ENCODE measurements around the gene TMEM272. TPM values are rescaled to one million over a fixed set of nuclear protein-coding genes. Genes with fewer than 3 reads are reported as not detected.

TMEM272 gene
- total RNA-seq, 5 donors from 2014 or later (not counting 1 experiment from before 2014, with no cell fraction given) = 5.2 to 9.0 (median 8.8) TPM

DNA sequence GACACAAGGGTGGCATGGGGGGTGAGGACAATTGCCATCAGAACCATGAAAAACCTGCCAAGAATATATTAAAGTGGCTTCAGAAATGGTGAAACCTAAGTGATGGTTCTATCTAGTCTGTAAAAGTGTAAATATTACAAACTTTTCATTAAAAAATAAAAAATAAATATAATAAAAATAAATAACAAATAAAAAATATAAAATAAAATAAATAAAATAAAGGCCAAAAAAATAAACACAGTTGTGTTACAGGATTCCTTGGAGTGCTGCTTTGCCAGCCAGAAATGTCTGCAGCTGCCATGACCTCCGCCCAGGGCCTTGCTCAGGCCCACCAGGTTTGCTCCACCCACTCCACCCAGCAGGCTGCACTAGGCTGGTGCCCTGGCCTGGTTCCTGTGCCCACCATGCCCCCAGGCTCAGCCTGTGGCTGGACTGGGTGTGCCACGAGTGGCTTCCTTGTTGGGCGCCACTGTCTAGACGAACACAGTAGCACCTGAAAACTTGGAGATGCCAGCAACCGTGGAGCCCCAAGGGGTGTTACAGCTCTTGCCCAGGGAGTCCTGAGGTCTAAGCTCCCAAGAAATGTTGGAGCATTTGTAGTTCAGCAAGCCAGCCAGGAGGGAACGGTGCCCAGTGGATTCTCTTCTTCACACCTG is 37.7 kb upstream of the TMEM272 start:
- no peaks in the 10 kb centered on the region for H3K27me3 ChIP-seq (replicated peaks in 1 of 2; ENCODE audit: control insufficient read depth in 2 of 2, extremely low read depth in 1 of 2, insufficient read depth in 2 of 2, low read length in 1 of 2)
- no peaks in the 10 kb centered on the region for H3K27me3 Mint-ChIP-seq
- no peak overlapping the region for H3K27ac ChIP-seq (ENCODE audit: low read length)
- H3K4me3 ChIP-seq (ENCODE audit: control insufficient read depth in 1 of 2, extremely low read depth in 1 of 2, low read length in 1 of 2) = no peak overlapping the region
- peaks cover 0 to 18% (median 6%) of the 10 kb centered on the region in 3 donors for H3K9me3 Mint-ChIP-seq
- H3K36me3 Mint-ChIP-seq = no peaks in the 10 kb centered on the region
- H3K4me3 Mint-ChIP-seq = no peak overlapping the region
- H3K36me3 ChIP-seq (ENCODE audit: control insufficient read depth in 2 of 2, extremely low read depth in 1 of 2, insufficient read depth in 1 of 2, low read length in 1 of 2) = peaks cover 0 to 4% of the 10 kb centered on the region in 2 donors
- POLR2A ChIA-PET = no interaction called here
- CTCF ChIA-PET = no interaction called here
- no peak overlapping the region for H3K27ac Mint-ChIP-seq
- H3K4me1 ChIP-seq (ENCODE audit: control insufficient read depth in 1 of 2, extremely low read depth in 1 of 2, insufficient read depth in 2 of 2, low read length in 2 of 2) = no peaks in the 10 kb centered on the region
- no peaks in the 10 kb centered on the region for H3K4me1 Mint-ChIP-seq
- no peak for ATAC-seq (replicated peaks in 1 of 4)
- H3K9me3 ChIP-seq = peaks cover 2% of the 10 kb centered on the region
- no peak for DNase-seq
- WGBS (ENCODE audit: insufficient coverage) = 89% methylated on average over 6 of the region's 6 CpGs

DNA sequence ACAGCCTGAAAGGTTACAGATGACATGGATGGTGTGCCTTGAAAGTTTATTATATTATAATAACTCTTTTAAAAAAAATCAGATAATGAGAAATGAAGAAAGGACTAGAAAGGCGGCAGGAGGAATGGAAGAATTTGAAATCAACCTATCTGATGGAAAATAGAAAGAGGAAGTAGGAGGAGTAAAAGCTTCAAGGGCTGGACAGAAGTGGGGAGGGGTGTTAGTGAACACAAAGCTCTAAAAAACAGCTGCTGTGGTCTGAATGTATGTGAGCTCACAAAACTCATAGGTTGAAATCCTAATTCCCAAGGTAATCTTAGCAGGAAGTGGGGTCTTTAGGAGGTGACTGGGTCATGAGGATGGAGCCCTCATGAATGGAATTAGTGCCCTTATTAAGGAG is 36.3 kb upstream of the TMEM272 start:
- no peak for ATAC-seq (replicated peaks in 1 of 4)
- no peak overlapping the region for H3K4me3 ChIP-seq (ENCODE audit: control insufficient read depth in 1 of 2, extremely low read depth in 1 of 2, low read length in 1 of 2)
- H3K9me3 ChIP-seq = peaks cover 2% of the 10 kb centered on the region
- H3K4me1 ChIP-seq (ENCODE audit: control insufficient read depth in 1 of 2, extremely low read depth in 1 of 2, insufficient read depth in 2 of 2, low read length in 2 of 2) = no peaks in the 10 kb centered on the region
- ChIA-PET POLR2A (no interaction called here), CTCF (no interaction called here)
- peaks cover 0 to 18% (median 6%) of the 10 kb centered on the region in 3 donors for H3K9me3 Mint-ChIP-seq
- H3K27ac ChIP-seq (ENCODE audit: low read length) = no peak overlapping the region
- no peak for DNase-seq
- no peak overlapping the region for H3K4me3 Mint-ChIP-seq
- H3K27me3 ChIP-seq (replicated peaks in 1 of 2; ENCODE audit: control insufficient read depth in 2 of 2, extremely low read depth in 1 of 2, insufficient read depth in 2 of 2, low read length in 1 of 2) = no peaks in the 10 kb centered on the region
- H3K36me3 Mint-ChIP-seq = no peaks in the 10 kb centered on the region
- H3K36me3 ChIP-seq (ENCODE audit: control insufficient read depth in 2 of 2, extremely low read depth in 1 of 2, insufficient read depth in 1 of 2, low read length in 1 of 2) = peaks cover 0 to 4% of the 10 kb centered on the region in 2 donors
- H3K27me3 Mint-ChIP-seq = no peaks in the 10 kb centered on the region
- no peak overlapping the region for H3K27ac Mint-ChIP-seq
- H3K4me1 Mint-ChIP-seq = no peaks in the 10 kb centered on the region
- no CpG with 5 or more reads among the region's 1 CpG for WGBS (ENCODE audit: insufficient coverage)

DNA sequence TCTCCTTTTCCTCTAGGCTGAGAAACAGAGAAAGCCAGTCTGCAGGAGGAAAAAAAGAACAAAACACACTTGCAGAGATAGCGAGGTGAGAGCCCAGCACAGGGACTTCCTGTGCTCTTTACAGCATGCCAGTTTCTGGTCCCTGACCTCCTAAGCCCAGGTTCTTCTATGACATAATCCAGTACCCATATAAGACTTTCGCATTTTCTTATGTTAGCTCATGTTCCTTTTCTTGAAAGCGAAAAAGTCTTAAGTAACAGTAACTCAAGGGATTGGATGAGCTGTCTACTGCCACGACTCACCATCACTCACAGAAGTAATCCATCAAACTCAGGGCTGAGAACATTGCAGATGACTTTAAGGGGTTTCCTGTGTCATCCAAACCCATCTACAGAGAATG is 34.2 kb upstream of the TMEM272 start:
- no peak overlapping the region for H3K4me3 ChIP-seq (ENCODE audit: control insufficient read depth in 1 of 2, extremely low read depth in 1 of 2, low read length in 1 of 2)
- H3K4me1 ChIP-seq (ENCODE audit: control insufficient read depth in 1 of 2, extremely low read depth in 1 of 2, insufficient read depth in 2 of 2, low read length in 2 of 2) = no peaks in the 10 kb centered on the region
- WGBS (ENCODE audit: insufficient coverage) = 27% methylated on average over 2 of the region's 4 CpGs
- Mint-ChIP-seq H3K4me3 (no peak overlapping the region), H3K27ac (no peak overlapping the region), H3K9me3 (peaks cover 0 to 18% (median 6%) of the 10 kb centered on the region in 3 donors), H3K27me3 (no peaks in the 10 kb centered on the region), H3K4me1 (no peaks in the 10 kb centered on the region), H3K36me3 (no peaks in the 10 kb centered on the region)
- peaks cover 0 to 4% of the 10 kb centered on the region in 2 donors for H3K36me3 ChIP-seq (ENCODE audit: control insufficient read depth in 2 of 2, extremely low read depth in 1 of 2, insufficient read depth in 1 of 2, low read length in 1 of 2)
- peaks cover 2% of the 10 kb centered on the region for H3K9me3 ChIP-seq
- H3K27me3 ChIP-seq (replicated peaks in 1 of 2; ENCODE audit: control insufficient read depth in 2 of 2, extremely low read depth in 1 of 2, insufficient read depth in 2 of 2, low read length in 1 of 2) = no peaks in the 10 kb centered on the region
- no peak overlapping the region for H3K27ac ChIP-seq (ENCODE audit: low read length)
- ATAC-seq (replicated peaks in 1 of 4) (no peak), DNase-seq (no peak)
- POLR2A ChIA-PET = no interaction called here
- CTCF ChIA-PET = no interaction called here

DNA sequence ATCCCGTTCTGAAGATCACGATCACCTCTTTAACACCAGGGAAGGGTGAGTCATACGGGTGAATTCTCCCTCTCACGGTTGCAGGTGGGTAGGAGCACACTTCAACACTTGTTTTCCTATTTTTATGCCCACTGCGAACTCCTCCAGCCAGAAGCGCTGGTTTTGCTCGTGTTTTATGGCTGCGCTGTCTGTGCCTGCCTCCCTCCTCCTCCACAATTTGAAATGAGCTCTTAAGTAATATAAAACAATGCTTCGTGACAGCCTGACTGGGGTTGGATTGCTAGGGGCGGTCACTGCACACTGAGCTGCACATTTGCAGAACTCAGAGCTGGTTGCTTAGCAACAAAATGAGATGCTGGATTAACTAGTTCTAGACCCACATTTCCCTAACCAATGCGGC is 29.7 kb upstream of the TMEM272 start:
- H3K27ac ChIP-seq (ENCODE audit: low read length) = no peak overlapping the region
- no peaks in the 10 kb centered on the region for H3K36me3 Mint-ChIP-seq
- ChIA-PET CTCF (interaction anchor here in 1 of 2 donors (1.4 kb wide), 1 partner anchor 11 kb away, joined by 3 read pairs; no protein-coding TSS in a partner anchor), POLR2A (no interaction called here)
- H3K4me1 Mint-ChIP-seq = no peaks in the 10 kb centered on the region
- no peak for ATAC-seq (replicated peaks in 1 of 4)
- 90% methylated on average over 2 of the region's 11 CpGs for WGBS (ENCODE audit: insufficient coverage)
- no peaks in the 10 kb centered on the region for H3K9me3 Mint-ChIP-seq
- no peak overlapping the region for H3K4me3 Mint-ChIP-seq
- peaks cover 0 to 4% of the 10 kb centered on the region in 2 donors for H3K27me3 Mint-ChIP-seq
- no peaks in the 10 kb centered on the region for H3K36me3 ChIP-seq (ENCODE audit: control insufficient read depth in 2 of 2, extremely low read depth in 1 of 2, insufficient read depth in 1 of 2, low read length in 1 of 2)
- no peak overlapping the region for H3K27ac Mint-ChIP-seq
- no peaks in the 10 kb centered on the region for H3K4me1 ChIP-seq (ENCODE audit: control insufficient read depth in 1 of 2, extremely low read depth in 1 of 2, insufficient read depth in 2 of 2, low read length in 2 of 2)
- H3K4me3 ChIP-seq (ENCODE audit: control insufficient read depth in 1 of 2, extremely low read depth in 1 of 2, low read length in 1 of 2) = no peak overlapping the region
- no peak for DNase-seq
- H3K27me3 ChIP-seq (replicated peaks in 1 of 2; ENCODE audit: control insufficient read depth in 2 of 2, extremely low read depth in 1 of 2, insufficient read depth in 2 of 2, low read length in 1 of 2) = no peaks in the 10 kb centered on the region
- no peaks in the 10 kb centered on the region for H3K9me3 ChIP-seq

DNA sequence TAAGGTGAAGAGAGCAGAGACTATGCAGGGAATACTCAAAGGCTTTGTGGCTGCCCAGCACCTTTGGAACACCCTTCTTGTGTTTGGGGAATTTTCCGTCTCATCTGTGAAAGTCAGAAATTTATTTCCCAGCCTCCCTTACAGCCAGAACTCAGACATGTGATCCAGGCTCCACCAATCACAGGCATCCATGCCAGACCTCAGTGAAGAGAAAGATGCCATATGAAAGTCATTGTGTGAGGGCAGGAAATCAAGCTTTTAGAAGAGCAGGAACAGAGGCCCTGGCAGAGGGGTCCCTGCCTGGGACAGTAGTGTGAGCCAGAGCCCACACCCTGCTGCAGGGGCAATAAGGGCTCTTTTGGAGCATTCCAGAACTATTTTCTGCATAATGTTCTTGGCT is 28.9 kb upstream of the TMEM272 start:
- Mint-ChIP-seq H3K36me3 (no peaks in the 10 kb centered on the region), H3K9me3 (no peaks in the 10 kb centered on the region), H3K27ac (no peak overlapping the region), H3K4me3 (no peak overlapping the region), H3K4me1 (no peaks in the 10 kb centered on the region), H3K27me3 (peaks cover 4 to 6% of the 10 kb centered on the region in 2 donors)
- H3K27me3 ChIP-seq (replicated peaks in 1 of 2; ENCODE audit: control insufficient read depth in 2 of 2, extremely low read depth in 1 of 2, insufficient read depth in 2 of 2, low read length in 1 of 2) = no peaks in the 10 kb centered on the region
- WGBS (ENCODE audit: insufficient coverage) = no CpG with 5 or more reads among the region's 1 CpG
- ATAC-seq (replicated peaks in 1 of 4) (no peak), DNase-seq (no peak)
- no peak overlapping the region for H3K27ac ChIP-seq (ENCODE audit: low read length)
- no peak overlapping the region for H3K4me3 ChIP-seq (ENCODE audit: control insufficient read depth in 1 of 2, extremely low read depth in 1 of 2, low read length in 1 of 2)
- POLR2A ChIA-PET = no interaction called here
- no peaks in the 10 kb centered on the region for H3K36me3 ChIP-seq (ENCODE audit: control insufficient read depth in 2 of 2, extremely low read depth in 1 of 2, insufficient read depth in 1 of 2, low read length in 1 of 2)
- no peaks in the 10 kb centered on the region for H3K4me1 ChIP-seq (ENCODE audit: control insufficient read depth in 1 of 2, extremely low read depth in 1 of 2, insufficient read depth in 2 of 2, low read length in 2 of 2)
- CTCF ChIA-PET = interaction anchor here in 1 of 2 donors (1.4 kb wide), 1 partner anchor 10 kb away, joined by 3 read pairs; no protein-coding TSS in a partner anchor
- no peaks in the 10 kb centered on the region for H3K9me3 ChIP-seq

DNA sequence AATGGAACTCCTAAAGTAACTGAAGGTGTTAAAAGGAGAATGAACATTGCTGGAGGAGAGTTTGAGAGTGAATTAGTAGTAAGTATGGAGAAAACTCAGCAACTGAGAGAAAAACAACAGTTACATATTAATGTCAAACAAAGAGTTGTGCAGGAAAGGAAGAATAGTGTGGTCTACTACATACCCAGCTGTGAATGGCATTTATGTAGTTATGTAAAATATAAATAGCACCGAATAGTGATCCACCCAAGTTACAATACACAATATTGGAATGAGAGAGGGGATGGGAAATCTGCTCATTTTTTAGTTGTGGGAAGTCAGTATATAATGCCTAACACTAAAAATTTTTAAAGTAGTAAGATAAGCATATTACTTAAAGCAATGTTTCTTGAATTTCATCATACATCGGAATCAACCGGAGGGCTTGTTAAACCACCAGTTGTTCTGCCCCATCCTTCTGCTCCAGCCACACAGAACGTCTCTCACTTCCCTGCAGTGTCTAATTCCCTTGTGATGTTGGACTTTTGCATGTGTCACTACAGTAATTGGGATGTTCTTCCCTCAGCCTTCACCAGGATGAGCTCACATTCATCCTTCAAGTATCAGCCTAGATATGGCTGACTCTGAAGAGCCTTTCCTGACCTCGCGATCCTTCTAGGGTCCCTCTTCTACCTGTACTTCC is 28.3 kb upstream of the TMEM272 start:
- Mint-ChIP-seq H3K27ac (no peak overlapping the region), H3K36me3 (no peaks in the 10 kb centered on the region), H3K4me1 (no peaks in the 10 kb centered on the region), H3K4me3 (no peak overlapping the region), H3K9me3 (no peaks in the 10 kb centered on the region), H3K27me3 (peaks cover 4 to 6% of the 10 kb centered on the region in 2 donors)
- no peaks in the 10 kb centered on the region for H3K36me3 ChIP-seq (ENCODE audit: control insufficient read depth in 2 of 2, extremely low read depth in 1 of 2, insufficient read depth in 1 of 2, low read length in 1 of 2)
- no peak overlapping the region for H3K27ac ChIP-seq (ENCODE audit: low read length)
- ChIA-PET CTCF (interaction anchor here in 1 of 2 donors (1.4 kb wide), 1 partner anchor 10 kb away, joined by 3 read pairs; no protein-coding TSS in a partner anchor), POLR2A (interaction anchor here in 1 of 2 donors (0.6 kb wide), 1 partner anchor 166 kb away, joined by 10 read pairs; no protein-coding TSS in a partner anchor)
- no peak overlapping the region for H3K4me3 ChIP-seq (ENCODE audit: control insufficient read depth in 1 of 2, extremely low read depth in 1 of 2, low read length in 1 of 2)
- DNase-seq = no peak
- H3K4me1 ChIP-seq (ENCODE audit: control insufficient read depth in 1 of 2, extremely low read depth in 1 of 2, insufficient read depth in 2 of 2, low read length in 2 of 2) = no peaks in the 10 kb centered on the region
- no peaks in the 10 kb centered on the region for H3K9me3 ChIP-seq
- ATAC-seq (replicated peaks in 1 of 4) = no peak
- 83% methylated on average over 1 of the region's 6 CpGs for WGBS (ENCODE audit: insufficient coverage)
- H3K27me3 ChIP-seq (replicated peaks in 1 of 2; ENCODE audit: control insufficient read depth in 2 of 2, extremely low read depth in 1 of 2, insufficient read depth in 2 of 2, low read length in 1 of 2) = no peaks in the 10 kb centered on the region

All from T-cell (primary cell).